ENCODE data around the gene RSPH4A.

DNA sequence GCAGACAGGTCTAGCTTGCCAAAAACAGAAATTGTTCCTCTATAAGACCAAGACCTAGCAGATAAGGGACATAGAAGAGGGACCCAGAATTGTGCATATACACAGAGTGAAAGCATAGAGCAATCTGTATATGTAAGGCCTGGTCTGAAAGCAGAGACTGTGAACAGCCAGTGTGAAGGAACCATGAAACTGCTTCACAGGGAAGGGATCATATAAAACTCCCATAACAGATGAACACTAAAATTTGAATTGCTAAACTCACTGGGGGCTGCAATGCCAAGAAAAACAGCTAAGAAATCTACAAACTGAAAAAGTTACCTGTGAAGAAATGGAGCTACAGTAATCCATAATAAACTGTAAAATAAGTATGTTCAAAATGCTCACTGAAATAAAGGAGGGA is 45.3 kb downstream of the RSPH4A start:
- TF ChIP-seq, protein P1, sequence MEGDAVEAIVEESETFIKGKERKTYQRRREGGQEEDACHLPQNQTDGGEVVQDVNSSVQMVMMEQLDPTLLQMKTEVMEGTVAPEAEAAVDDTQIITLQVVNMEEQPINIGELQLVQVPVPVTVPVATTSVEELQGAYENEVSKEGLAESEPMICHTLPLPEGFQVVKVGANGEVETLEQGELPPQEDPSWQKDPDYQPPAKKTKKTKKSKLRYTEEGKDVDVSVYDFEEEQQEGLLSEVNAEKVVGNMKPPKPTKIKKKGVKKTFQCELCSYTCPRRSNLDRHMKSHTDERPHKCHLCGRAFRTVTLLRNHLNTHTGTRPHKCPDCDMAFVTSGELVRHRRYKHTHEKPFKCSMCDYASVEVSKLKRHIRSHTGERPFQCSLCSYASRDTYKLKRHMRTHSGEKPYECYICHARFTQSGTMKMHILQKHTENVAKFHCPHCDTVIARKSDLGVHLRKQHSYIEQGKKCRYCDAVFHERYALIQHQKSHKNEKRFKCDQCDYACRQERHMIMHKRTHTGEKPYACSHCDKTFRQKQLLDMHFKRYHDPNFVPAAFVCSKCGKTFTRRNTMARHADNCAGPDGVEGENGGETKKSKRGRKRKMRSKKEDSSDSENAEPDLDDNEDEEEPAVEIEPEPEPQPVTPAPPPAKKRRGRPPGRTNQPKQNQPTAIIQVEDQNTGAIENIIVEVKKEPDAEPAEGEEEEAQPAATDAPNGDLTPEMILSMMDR (IDR thresholded peaks at IDR 0.05), result no peak
- TF ChIP-seq POLR2A (IDR thresholded peaks at IDR 0.05), result no peak
